ENCODE results near the gene RPLP1. TPM values are rescaled to one million over a fixed set of nuclear protein-coding genes. Genes with fewer than 3 reads are reported as not detected.

RPLP1 gene
- total and polyA plus RNA-seq, 9 of the 15 experiments (the other 6 are each of a cell fraction or from before 2014, with no cell fraction given), result 76.3 to 3,053 (median 847) TPM

- TF ChIP-seq TEAD2 (tag; IDR thresholded peaks at IDR 0.05) (no peak), CREM (IDR thresholded peaks at IDR 0.05; ENCODE audit: low read depth) (peak; percentile 40; the same call in 1 of the 2 replicates), E2F1 (CRISPR knock-in tag; IDR thresholded peaks at IDR 0.05) (peak; percentile 86), THAP7 (CRISPR knock-in tag; IDR thresholded peaks at IDR 0.05) (no peak), KDM5B (IDR thresholded peaks at IDR 0.05; ENCODE audit: insufficient replicate concordance, low read depth, low read length) (peak; percentile 99), THRB (CRISPR knock-in tag; conservative IDR thresholded peaks at IDR 0.05) (peak; percentile 6; the same call in 1 of the 2 replicates), ZNF347 (CRISPR knock-in tag; IDR thresholded peaks at IDR 0.05; ENCODE audit: low read depth) (no peak), FOXJ2 (tag; IDR thresholded peaks at IDR 0.05) (no peak; the same call in 1 of the 2 replicates), NKRF (IDR thresholded peaks at IDR 0.05; ENCODE audit: borderline replicate concordance) (peak; percentile 93), HNRNPL (IDR thresholded peaks at IDR 0.05; ENCODE audit: low read depth, low read length) (peak; percentile 24; the same call in 1 of the 2 replicates), HDAC1 (IDR thresholded peaks at IDR 0.05) (peak; percentile 54 to 94; a peak in 3 of 4 replicates)
- TF ChIP-seq, protein P1, sequence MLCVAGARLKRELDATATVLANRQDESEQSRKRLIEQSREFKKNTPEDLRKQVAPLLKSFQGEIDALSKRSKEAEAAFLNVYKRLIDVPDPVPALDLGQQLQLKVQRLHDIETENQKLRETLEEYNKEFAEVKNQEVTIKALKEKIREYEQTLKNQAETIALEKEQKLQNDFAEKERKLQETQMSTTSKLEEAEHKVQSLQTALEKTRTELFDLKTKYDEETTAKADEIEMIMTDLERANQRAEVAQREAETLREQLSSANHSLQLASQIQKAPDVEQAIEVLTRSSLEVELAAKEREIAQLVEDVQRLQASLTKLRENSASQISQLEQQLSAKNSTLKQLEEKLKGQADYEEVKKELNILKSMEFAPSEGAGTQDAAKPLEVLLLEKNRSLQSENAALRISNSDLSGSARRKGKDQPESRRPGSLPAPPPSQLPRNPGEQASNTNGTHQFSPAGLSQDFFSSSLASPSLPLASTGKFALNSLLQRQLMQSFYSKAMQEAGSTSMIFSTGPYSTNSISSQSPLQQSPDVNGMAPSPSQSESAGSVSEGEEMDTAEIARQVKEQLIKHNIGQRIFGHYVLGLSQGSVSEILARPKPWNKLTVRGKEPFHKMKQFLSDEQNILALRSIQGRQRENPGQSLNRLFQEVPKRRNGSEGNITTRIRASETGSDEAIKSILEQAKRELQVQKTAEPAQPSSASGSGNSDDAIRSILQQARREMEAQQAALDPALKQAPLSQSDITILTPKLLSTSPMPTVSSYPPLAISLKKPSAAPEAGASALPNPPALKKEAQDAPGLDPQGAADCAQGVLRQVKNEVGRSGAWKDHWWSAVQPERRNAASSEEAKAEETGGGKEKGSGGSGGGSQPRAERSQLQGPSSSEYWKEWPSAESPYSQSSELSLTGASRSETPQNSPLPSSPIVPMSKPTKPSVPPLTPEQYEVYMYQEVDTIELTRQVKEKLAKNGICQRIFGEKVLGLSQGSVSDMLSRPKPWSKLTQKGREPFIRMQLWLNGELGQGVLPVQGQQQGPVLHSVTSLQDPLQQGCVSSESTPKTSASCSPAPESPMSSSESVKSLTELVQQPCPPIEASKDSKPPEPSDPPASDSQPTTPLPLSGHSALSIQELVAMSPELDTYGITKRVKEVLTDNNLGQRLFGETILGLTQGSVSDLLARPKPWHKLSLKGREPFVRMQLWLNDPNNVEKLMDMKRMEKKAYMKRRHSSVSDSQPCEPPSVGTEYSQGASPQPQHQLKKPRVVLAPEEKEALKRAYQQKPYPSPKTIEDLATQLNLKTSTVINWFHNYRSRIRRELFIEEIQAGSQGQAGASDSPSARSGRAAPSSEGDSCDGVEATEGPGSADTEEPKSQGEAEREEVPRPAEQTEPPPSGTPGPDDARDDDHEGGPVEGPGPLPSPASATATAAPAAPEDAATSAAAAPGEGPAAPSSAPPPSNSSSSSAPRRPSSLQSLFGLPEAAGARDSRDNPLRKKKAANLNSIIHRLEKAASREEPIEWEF (CRISPR knock-in tag; IDR thresholded peaks at IDR 0.05), result no peak
- TF ChIP-seq, protein P2, sequence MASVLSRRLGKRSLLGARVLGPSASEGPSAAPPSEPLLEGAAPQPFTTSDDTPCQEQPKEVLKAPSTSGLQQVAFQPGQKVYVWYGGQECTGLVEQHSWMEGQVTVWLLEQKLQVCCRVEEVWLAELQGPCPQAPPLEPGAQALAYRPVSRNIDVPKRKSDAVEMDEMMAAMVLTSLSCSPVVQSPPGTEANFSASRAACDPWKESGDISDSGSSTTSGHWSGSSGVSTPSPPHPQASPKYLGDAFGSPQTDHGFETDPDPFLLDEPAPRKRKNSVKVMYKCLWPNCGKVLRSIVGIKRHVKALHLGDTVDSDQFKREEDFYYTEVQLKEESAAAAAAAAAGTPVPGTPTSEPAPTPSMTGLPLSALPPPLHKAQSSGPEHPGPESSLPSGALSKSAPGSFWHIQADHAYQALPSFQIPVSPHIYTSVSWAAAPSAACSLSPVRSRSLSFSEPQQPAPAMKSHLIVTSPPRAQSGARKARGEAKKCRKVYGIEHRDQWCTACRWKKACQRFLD (CRISPR knock-in tag; IDR thresholded peaks at IDR 0.05), result no peak; the same call in 1 of the 2 replicates
These were observed at the start of gene RPLP1 (continued) for GRCh38 chr15:69452692-69453521.

Measured in K562 (cell line).